ENCODE measurements around the gene TTC7B.
"Not testable (repeated sequence)": the region's sequence is repeated elsewhere in the genome, so short reads cannot be mapped to it uniquely, and the experiment has no call there.

The TTC7B gene

DNA sequence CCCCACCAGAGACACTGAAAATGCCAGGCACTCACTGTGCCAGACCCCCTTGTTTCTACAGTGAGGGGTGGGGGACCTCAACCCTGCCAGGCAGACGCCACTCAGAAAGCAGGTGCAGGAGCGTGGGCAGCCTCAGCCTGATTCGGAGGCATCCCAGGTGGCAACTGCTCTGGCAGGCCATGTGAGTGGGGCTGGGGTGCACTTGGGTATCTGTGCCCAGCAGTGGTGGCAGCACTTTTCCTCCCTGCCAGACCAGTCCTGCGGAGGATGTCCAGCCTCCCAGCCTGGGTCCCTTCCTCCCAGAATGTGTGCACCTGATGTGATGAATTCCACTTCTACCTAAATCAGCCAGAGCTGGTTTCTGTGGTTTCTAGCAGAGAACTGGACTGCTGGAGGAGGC lies 13.4 kb upstream of the TTC7B start:
- no peak for DNase-seq

DNA sequence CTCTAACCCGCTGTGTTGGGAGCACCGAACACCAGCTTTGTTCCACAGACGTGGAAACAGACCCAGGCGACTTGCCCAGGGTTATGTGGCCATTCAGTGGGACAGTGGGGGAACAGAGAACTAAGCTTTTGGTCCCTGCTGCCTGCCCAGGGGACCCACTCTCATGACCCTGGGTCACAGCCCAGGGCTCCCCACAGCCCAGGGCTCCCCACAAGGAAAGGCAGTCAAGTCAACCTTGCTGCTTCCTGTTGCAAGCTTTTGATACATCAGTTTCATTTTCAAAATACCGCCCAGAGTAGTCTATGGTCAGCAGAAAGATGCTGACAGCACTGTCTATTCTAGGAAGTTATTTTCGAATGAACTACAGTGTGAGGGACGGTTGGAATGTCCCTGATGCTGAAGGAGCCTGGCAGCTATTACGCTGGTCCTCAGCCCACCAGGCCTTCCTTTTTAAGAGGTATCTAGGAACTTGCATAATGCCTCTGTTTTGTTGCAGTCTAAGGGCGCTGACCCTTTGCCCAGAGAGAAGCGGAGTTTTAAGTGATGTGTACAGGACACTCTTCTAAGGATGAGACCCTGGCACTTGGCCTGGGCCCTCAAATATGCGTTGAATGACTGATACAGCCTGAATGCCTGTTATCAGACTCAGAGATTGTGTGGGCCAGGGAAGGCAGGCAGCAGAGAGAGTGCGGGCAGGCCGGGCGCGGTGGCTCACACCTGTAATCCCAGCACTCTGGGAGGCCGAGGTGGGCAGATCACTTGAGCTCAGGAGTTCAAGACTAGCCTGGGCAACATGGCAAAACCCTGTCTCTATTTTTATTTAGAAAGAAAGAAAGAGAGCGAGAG lies 12.6 kb upstream of the TTC7B start:
- no peak for DNase-seq

DNA sequence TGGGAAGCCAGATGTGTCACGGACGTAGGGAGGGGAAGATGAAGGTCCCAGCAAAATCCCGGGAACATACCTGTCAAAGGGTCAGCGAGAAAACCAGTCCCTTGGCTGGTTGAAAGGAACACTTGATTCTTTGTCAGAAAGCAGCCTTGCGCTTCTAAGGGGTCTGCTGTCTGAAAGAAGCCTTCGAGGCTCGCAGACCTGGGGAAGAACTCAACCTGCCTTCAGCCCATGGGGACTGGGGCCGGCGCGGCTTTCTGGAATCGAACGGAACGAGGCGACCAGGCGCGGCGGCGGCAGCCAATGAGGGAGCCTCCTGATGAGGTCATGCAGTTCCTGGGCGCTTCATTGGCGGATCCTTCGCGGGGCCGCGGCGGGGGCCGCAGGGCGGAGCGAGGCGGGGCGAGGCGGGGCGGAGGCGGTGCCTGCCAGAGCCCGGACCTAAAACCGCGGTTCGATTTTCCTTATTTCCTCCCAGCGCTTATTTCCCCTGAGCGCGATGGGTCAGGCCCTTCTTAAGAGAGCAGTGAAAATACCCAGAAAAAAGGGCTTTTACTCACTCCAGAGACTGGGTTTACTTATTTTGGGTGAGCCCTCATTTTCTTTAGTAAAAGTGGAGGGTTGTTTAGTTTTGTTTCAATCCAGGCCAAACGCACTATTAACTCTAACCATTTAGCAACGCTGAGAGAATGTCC lies 11.8 kb upstream of the TTC7B start:
- peak; percentile 71 for DNase-seq

DNA sequence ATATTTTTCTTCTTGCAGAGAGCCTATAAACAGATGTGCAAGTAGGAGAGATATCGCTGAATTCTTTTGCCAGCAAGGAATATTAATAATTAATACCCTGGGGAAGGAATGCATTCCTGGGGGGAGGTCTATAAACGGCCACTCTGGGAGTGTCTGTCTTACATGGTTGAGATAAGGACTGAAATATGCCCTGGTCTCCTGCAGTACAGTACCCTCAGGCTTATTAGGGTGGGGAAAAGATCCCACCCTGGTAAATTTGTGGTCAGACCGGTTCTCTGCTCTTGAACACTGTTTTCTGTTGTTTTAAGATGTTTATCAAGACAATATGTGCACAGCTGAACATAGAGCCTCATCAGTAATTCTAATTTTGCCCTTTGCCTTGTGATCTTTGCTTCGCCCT lies 7.3 kb upstream of the TTC7B start:
- not testable (repeated sequence) for DNase-seq

DNA sequence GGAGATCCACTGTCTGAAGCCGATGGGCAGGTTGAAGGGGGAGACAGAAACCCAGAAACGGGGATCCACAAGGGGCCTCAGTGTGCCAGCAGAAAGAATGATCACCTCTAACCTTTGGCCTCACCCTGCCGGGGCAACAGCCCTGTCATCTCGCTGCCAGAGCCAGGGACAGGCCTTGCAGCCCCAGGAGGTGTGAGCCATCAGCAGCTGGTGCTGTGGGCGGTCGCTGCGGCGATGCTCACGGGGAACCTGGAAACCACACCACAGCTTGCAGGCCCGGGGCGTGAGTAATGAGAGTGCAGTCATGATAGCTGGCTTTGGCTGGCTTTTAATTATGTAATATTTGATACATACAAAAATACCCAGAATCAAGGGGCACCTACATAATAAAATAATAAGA lies 4.7 kb upstream of the TTC7B start:
- DNase-seq = peak; percentile 49

DNA sequence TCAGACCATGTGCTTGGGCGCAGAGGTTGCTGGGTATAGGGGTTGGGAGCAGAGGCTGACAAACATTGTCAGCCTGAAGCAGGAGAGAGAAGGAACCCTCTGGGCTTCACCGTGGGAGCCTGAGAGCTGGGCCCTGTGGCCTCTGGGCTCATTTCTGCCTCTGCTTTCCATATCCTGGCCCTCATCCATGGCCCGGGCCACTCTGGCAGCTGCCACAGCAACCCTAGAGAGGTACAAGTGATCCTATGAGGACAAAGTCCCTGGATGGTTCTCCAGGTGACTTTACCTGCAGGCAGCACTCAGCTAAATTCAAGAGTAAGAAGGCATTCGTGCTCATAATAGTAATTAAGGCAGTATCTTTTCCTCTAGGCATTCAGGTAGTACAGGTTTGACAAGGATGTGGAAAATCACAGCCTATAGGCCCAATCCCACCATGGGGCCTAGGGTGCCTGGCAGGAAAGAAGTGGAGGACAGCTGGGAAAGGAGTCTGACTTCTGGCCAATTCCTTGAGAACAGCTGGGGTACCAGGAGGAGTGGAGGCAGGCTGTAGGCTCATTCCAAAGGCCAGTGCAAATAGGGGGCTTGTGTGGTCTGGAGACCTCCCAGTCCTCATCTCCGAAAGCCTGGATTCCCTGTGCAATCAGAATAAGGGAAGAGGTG lies 3.6 kb upstream of the TTC7B start:
- peak; percentile 51 for DNase-seq

DNA sequence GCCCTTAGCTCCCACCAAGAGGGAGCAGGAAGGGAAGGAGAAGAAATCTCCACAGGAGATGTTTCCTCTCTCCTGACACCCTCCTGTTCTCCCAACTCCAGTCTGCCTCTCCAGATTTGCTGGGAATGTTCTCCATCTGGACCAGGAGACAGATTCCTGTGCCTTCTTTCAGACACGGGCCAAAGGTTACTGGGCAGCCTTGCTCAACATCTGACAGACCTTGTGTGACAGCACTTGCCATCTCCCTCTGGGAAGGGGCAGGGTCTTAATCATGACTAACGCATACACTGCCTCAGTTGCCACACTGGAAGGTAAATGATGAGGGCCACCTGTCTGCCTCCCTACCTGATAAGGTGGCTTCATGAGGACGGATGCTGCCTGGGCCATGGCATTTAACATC lies 2.5 kb upstream of the TTC7B start:
- DNase-seq = no peak

DNA sequence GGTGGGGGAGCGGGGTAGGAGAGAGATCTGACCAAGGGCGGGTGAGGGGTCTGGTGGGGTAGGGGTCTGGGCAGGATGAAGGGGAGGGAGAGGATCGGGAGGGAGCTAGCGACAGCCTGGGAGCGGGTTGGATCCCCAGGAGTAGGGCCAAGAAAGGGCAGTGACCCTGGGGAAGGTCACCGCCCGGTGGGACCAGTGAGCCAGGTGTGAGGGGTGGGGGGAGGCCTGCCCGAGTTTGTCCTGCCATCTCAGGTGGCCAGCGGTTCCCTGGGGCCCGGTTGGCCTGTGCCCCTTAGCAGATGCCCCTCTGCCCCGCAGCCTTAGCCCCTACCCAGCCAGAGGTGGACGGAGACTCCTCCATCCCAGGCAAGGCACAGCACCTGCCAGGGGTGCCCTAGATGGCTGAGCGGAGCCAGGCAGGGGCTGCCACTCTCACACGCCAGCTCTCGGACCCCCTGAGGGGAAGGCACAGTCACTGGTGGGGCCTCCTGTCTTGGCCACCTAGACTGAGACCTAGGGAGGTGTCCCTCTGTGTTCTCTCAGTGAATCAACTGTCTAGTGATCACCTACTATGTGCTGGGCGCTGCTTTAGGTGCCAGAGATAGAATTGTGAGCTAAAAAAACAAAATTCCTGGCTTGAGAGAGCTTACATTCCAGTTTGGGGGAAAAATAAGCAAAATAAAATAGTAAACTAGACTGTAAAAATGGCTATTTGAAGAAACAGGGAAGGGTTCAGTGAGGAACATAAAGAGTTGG lies 629 bp upstream of the TTC7B start:
- no peak for DNase-seq

DNA sequence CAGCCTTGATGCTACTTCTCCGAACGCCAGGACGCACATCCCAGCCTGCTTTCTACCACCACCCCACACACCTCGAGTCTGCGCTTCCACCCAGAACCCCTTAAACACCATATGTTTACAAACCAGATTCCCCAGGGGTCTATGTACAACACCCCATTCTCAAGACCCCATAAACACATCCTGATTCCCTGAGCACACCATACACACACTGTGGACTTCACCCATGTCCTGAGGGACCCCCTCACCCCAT lies 733 bp downstream of the TTC7B start:
- no peak for DNase-seq

DNA sequence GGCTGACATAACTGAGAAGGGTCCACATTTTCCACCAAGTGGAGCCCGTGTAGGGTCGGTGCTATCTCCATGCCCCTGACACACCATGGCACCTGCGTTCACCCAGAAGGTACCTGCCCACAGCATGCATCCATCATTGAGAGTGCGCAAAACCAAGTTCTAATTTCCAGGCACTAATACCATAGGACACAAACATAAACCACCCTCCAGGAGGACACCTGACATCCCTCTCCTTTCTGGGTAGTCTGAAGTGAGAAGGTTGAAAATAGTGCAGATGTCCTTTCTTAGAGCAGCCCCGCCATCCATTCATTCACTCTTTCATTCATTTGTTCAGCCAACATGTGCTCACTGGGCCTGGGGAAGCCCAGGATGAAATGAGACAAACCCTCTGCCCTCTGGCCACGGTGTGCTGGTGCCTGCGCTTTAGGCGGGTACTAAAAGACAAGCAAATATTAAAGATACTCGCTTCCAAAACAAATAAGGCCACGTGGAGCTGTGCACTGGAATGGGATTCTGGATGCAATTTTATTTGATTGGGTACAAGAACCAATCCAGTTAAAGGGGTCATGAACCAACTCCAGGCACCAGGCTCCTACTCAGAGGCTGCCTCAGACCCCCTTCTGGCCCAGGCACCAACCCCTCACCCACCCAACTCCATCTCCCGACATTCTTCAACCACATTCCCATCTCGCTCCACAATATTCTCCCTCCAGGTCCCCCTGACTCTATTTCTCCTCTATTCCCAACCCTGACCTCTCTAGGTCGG lies 1.2 kb downstream of the TTC7B start:
- DNase-seq = no peak

DNA sequence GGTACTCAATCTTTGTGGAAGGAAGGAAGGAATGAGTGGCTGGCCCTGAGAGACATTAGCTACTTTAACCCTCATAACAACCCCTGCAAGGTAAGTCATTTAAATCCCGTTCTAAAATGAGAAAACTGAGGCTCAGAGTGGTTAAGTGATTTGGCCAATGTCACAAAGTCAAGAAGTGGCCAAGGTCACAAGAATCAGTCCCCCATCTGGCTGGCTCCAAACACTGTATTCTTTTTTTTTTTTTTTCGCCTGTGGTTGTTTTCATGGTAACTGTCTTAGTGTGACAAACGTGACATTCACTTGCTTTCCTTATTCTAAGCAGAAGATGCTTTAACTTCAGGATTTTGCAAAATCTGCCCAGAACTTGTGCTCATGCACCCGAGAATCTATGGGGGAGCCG lies 2.8 kb downstream of the TTC7B start:
- no peak for DNase-seq

DNA sequence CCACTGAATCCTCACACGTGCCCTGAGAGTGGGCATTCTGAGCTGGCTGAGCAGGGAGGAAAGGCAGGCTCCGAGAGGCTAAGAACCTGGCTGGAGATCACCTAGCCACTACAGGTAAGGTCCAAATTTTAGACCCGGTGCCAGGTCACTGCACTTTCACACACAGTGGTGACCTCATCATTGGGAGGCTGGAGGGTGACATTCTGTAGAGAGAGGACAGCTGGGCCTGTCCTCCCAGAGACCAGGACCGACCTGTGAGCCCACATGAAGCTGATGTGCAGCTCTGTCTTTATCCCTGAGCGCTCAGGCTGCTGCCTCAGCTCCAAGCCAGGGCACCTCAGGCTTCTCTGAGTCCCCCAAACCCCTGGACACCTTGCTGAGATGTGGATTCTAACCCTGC lies 4.1 kb downstream of the TTC7B start:
- DNase-seq = no peak

DNA sequence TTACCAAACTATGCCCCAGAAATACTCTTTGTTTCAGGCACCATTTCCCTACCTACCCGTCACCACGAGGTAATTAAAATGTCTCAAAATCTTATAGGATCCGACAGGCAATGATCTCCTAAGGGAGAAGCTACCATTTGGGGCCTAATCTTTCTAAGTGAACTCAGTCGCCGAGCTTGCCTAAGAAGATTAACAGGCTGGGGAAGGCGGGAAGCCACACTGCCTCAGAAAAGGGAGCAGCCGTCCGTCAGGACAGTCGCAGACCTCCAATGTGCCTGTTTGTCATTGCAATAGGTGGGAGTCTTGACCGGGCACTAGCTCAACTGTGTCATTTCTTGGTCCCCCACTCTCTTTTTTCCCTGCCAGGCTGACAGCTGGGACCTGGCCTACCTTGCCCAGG lies 4.6 kb downstream of the TTC7B start:
- DNase-seq = no peak

DNA sequence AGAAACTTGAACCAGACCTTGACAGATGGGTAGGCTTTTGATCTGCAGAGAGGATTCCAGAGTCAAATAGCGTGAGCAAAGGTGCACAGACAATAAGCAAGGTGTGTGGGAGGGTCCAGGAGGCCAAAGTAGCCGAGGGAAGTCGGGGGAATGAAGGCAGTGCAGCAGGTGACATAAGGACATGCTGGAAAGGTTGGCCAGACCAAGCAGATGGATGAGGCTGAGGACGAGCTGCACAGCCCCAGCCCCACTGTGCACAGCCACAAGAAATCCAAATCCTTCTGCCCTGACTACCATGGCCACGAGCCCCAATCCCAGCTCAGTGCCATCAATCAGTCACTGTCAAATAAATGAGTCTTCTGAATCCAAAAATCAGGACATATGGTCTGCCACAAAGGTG lies 5.4 kb downstream of the TTC7B start:
- peak; percentile 84 for DNase-seq

DNA sequence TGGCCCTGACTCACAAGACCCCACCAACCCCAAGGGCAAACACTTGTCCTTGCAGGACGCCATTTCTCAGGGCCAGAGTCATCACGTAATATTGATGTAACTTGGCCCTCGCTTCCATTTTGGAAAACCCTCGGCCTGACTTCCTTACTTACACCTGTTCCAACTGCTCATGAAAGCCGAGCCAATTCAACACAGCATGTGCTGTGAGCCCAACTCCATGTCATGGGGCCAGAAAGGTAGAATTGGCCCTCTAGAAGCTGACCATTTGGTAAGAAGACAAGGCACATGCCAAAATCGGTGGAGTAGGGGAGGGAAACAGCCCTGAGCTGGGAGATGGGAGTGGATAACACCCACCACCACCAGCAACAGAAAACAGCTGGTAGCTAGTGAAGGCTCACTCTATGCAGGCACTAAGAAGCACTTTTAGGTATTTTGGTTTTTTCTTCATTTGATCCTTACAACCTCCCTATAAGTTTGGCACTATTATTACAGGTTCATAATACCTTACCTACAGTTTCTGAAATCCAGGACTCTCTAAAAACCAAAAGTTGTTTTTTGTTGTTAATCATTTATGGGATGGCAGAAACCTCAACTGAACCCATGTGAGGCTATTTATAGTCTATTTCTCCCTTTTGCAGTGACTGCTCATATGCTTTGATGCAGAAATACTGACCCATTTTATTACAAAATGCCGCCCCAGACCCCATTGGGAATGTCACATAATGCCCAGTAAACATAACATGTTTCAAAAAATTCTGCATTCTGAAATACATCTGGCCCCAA lies 6.5 kb downstream of the TTC7B start:
- no peak for DNase-seq

DNA sequence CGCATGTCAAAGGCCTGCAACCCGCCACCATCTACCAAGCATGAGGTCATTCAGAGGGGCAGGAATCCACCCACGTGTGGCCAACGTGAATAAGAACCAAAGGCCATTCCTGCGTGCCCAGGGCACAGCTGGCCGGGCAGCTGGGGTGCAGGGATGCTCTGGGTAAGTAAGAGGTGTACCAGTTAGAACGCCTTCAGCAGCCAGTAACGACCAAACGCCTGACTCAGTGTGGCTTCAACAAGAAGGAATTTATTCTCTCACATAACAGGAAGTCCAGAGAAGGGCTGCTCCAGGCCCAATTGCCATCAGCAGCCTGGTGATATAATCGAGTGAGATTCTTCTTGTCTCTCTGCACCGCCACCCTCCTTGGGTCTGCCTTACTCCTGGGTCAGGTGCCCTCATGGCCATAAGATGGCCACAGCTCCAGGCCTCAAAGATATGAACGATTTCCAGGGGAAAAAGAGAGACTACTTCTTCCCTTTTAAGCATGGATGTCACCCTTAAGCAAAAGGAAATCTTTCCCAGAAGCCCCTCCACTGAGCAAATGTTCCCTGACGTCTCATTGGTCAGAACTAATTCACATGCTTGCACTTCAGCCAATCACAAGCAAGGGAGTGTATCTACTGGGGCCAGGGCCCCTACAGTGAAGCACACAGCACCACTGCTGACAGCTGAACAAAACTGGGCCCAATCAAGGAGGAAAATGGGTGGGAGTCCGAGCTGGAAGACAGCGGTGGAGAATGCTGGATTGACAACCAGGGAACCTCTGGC lies 7.3 kb downstream of the TTC7B start:
- DNase-seq = no peak

DNA sequence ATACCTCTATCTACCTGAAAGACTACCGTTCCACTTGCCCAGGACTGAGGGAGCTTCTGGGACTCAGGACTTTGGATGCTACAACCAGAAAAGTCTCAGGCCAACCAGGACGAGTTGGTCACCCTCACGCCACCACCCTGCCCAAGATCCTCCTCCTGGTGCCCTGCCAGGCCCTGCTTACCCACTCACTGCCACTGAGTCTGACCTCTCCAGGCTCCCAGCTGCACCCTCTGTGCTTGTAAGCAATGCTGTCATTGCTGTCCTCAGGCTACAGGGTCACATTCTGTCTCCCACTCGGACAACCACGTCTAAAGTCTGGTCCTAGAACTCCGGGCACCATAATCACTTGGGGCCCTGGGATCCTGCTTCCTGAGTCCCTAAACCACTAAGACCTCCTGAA lies 9.2 kb downstream of the TTC7B start:
- no peak for DNase-seq

DNA sequence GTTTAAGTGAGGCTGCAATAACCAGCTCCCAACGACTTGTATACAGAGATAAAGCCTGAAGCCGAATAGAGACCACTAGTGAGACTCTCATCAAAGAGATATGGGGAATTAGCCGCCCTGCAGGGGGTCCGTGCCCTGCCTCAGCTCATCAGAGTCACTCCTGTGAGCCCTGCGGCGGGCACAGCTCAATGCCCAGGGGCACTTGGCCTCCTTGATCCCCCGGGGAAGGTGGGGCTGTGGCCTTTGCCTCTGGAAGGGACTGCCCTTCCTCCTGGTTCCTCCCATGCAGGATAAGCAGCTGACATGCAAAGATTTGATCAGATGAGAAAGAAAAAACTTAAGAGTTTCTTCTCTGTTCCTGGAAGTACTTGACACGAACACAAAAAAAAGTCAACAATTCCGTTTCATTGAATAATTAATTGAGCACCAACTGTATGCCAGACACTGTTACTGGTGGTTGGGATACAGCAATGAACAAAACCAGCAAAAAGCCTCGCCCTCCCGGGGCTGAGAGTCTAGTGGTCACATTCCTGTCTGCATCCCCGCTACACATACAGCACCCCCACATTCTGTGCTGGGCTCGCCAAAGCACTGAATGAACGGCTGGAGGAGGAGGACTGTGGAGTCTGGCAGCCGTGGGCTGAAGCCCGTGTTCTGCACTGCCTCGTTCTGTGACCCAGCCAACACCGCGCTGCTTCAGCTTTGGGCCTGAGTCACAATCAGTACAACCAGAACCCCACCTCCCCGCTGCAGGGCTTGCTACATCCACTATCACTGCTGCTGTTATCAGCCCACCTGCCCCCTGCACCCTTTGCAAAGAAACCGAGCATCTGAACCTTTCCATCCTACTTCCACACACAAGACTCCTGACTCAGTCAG lies 10.3 kb downstream of the TTC7B start:
- no peak for DNase-seq

DNA sequence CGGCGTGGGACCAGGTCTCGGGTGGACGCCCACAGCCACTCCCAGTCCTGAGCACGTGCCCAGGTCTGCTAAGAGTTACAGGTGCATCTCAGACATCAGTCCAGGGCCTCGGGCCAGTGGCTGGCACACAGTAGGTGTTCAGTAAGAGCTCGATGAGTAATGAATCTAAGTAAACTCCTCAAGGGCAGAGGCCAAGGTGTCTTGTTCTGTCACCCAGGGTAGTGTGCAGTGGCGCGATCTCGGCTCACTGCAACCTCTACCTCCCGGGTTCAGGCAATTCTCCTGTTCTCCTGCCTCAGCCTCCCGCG lies 11.2 kb downstream of the TTC7B start:
- no peak for DNase-seq
